GM12878 (cell line): Measurements from ENCODE around the gene CSNK1A1. TPM values are rescaled to one million over a fixed set of nuclear protein-coding genes. Genes with fewer than 3 reads are reported as not detected.
"Not testable (repeated sequence)": the region's sequence is repeated elsewhere in the genome, so short reads cannot be mapped to it uniquely, and the experiment has no call there.

Experiments
- ATAC-seq: fragments of 200-7000 bp; cut with Tn5 transposase; 3 replicates; pipeline ENCODE4 v1.9.1; 2020; ENCODE audit warnings: mild to moderate bottlenecking, moderate library complexity
- BruUV-seq: library from RNA; stranded (reverse); fragments of 400-500 nt; replicated peaks from 2 replicates; lab custom pipeline; 2021; lab: Mats Ljungman, UMichigan
- CTCF ChIA-PET: fragments of 300-600 bp; sonication (Branson Sonifier 250); formaldehyde crosslinking; extraction: SDS; loops from one replicate; lab custom pipeline; 2021; ENCODE audit warnings: inconsistent platforms; lab: Yijun Ruan, JAX
- POLR2A ChIA-PET: fragments of 350-600 bp; formaldehyde crosslinking; extraction: SDS; loops from one replicate; lab custom pipeline; 2021; ENCODE audit warnings: inconsistent platforms; lab: Charles Lee
- RAD21 ChIA-PET: fragments of 300-600 bp; sonication (Branson Sonifier 250); formaldehyde crosslinking; loops from one replicate; lab custom pipeline; 2023; ENCODE audit warnings: antibody characterized with exemption; ENCODE audit not compliant: unreplicated experiment; lab: Charles Lee
- SMC1A ChIA-PET: fragments of 300-600 bp; sonication (Branson Sonifier 250); formaldehyde crosslinking; loops from one replicate; lab custom pipeline; 2023; ENCODE audit not compliant: unreplicated experiment, uncharacterized antibody; lab: Charles Lee
- DNase-seq: peaks from one replicate; pipeline ENCODE4 v3.0.0-alpha.2; 2011; ENCODE audit warnings: low read depth, low spot score
- FAIRE-seq: peaks from 3 replicates; lab custom pipeline; 2011; peaks lifted over from hg19 to GRCh38; lab: Jason Lieb, UNC
- H2AFZ ChIP-seq: 2 replicates; pipeline ENCODE4 v1.6.0; 2011; ENCODE audit warnings: low read depth, low read length, control low read depth; ENCODE audit not compliant: control insufficient read depth
- H3K27ac ChIP-seq: 2 replicates; pipeline ENCODE4 v1.5.1; 2011; ENCODE audit warnings: control low read depth; ENCODE audit not compliant: control insufficient read depth, insufficient read depth
- H3K27me3 ChIP-seq, 2 experiments: replicated peaks in 1 of 2; 2 replicates each; pipeline versions ENCODE4 v1.6.0 to v1.6.1; 2011; ENCODE audit warnings: low read length in 1 of 2; ENCODE audit not compliant: control insufficient read depth in 2 of 2, insufficient read depth in 2 of 2
- H3K36me3 ChIP-seq, 2 experiments: 2 replicates each; pipeline ENCODE4 v1.5.1; 2011; ENCODE audit warnings: low read length in 1 of 2; ENCODE audit not compliant: control insufficient read depth in 2 of 2, insufficient read depth in 2 of 2
- H3K4me1 ChIP-seq: 2 replicates; pipeline ENCODE4 v1.6.1; 2011; ENCODE audit warnings: mild to moderate bottlenecking, low read length, moderate library complexity, mixed read lengths; ENCODE audit not compliant: control insufficient read depth, insufficient read depth
- H3K4me2 ChIP-seq: 2 replicates; pipeline ENCODE4 v1.6.0; 2011; ENCODE audit warnings: control low read depth; ENCODE audit not compliant: control insufficient read depth, insufficient read depth
- H3K4me3 ChIP-seq: fragments of 200-600 bp; sonication (generic); 2 replicates; pipeline ENCODE4 v1.5.1; 2016
- H3K79me2 ChIP-seq: 2 replicates; pipeline ENCODE4 v1.6.0; 2011; ENCODE audit warnings: low read length; ENCODE audit not compliant: control insufficient read depth, insufficient read depth
- H3K9ac ChIP-seq: 2 replicates; pipeline ENCODE4 v1.8.0; 2011; ENCODE audit warnings: low read length, control low read depth, mixed read lengths; ENCODE audit not compliant: control insufficient read depth, insufficient read depth
- H3K9me3 ChIP-seq: replicated peaks from 3 replicates; pipeline ENCODE4 v1.5.1; 2011; ENCODE audit warnings: mild to moderate bottlenecking, low read length; ENCODE audit not compliant: control insufficient read depth, insufficient read depth
- H4K20me1 ChIP-seq: 2 replicates; pipeline ENCODE4 v1.6.0; 2011; ENCODE audit not compliant: control insufficient read depth, insufficient read depth
- CTCF ChIP-seq, 3 experiments: IDR thresholded peaks in 2 of 3; conservative IDR thresholded peaks in 1 of 3; 2 replicates each; pipeline ENCODE4 v1.5.1; 2011; ENCODE audit warnings: low read depth in 3 of 3, low read length in 3 of 3, mild to moderate bottlenecking in 3 of 3, control low read depth in 2 of 3, moderate library complexity in 2 of 3, inconsistent platforms in 1 of 3, mixed read lengths in 1 of 3; ENCODE audit not compliant: control insufficient read depth in 2 of 3, insufficient read depth in 1 of 3; ENCODE audit errors: extremely low read depth in 1 of 3
- POU2F2 ChIP-seq: IDR thresholded peaks from 3 replicates; pipeline ENCODE4 v1.6.1; 2011; ENCODE audit warnings: low read depth, mild to moderate bottlenecking, low read length, borderline replicate concordance
- RAD21 ChIP-seq: IDR thresholded peaks from 2 replicates; pipeline ENCODE4 v1.6.1; 2011; ENCODE audit warnings: mild to moderate bottlenecking, low read depth, low read length, moderate library complexity; ENCODE audit not compliant: insufficient read depth
- SMC3 ChIP-seq: IDR thresholded peaks from 2 replicates; pipeline ENCODE4 v1.6.1; 2011; ENCODE audit warnings: low read length, improper control_type of control experiment, borderline replicate concordance
- WGBS: methylation state at CpG from one replicate; pipeline ENCODE4 v1.1.6; 2016; ENCODE audit warnings: low lambda C conversion rate; ENCODE audit not compliant: insufficient replicate concordance, insufficient coverage; ENCODE audit errors: missing lambda C conversion rate; 5-methylcytosine and 5-hydroxymethylcytosine counted together
- in situ Hi-C: fragments of 300-500 bp; cut with MboI; formaldehyde crosslinking; loops from 9 replicates; pipeline ENCODE4 v1.14.3; 2018; ENCODE audit warnings: mixed read lengths
- intact Hi-C: fragments of 100-400 bp; cut with micrococcal nuclease; formaldehyde crosslinking; loops from one replicate; pipeline ENCODE4 v1.14.2; 2022; ENCODE audit not compliant: unreplicated experiment
- polyA plus RNA-seq, 11 experiments: library from polyadenylated mRNA; depleted of rRNA in 4 of 11; unstranded in 6 of 11; stranded (reverse) in 5 of 11; fragments of >200 nt; fragmentation: Nextera tagmentation in 4 of 11; fragmentation: Illumina TruSeq in 1 of 11; extraction: Ambion mirVana in 4 of 11; extraction: Trizol in 1 of 11; gene quantifications; 1 replicate in 1 of 11; 2 replicates in 10 of 11; pipeline versions ENCODE4 v1.2.1 to v1.2.3, GENCODE V29; 2011 to 2016; ENCODE audit warnings: inconsistent platforms in 2 of 11, missing spikeins in 2 of 11, low read depth in 1 of 11
- total RNA-seq, 4 experiments: library from RNA; depleted of rRNA in 3 of 4; stranded (reverse); fragments of >200 nt in 3 of 4; fragmentation: Illumina TruSeq in 1 of 4; extraction: Trizol in 1 of 4; gene quantifications; 2 replicates each; pipeline versions ENCODE4 v1.2.1 to v1.2.3, GENCODE V29; 2013 to 2021

CSNK1A1 gene
- total and polyA plus RNA-seq, 10 of the 15 experiments (the other 5 are each of a cell fraction or from before 2014, with no cell fraction given): 53.3 to 155 (median 133) TPM

GRCh38 chr5:149564542-149565140 is 13.4 kb upstream of the CSNK1A1 start:
- not testable (repeated sequence) for H2AFZ ChIP-seq, H3K27ac ChIP-seq, H3K36me3 ChIP-seq, H3K4me3 ChIP-seq, H3K9me3 ChIP-seq, H3K4me1 ChIP-seq, BruUV-seq
- ATAC-seq: peak; percentile 98
- RAD21 ChIA-PET: interaction anchor here (0.6 to 4.8 kb wide), 16 partner anchors 15 to 247 kb away, joined by 3 to 39 read pairs (median 4); no protein-coding TSS in a partner anchor
- TF ChIP-seq SMC3 (peak; percentile 65; the same call in 1 of the 2 replicates), POU2F2 (0 out of 3 replicates have a peak, but pooled peaks have one; percentile 21), RAD21 (peak; percentile 78), CTCF (IDR thresholded peaks at IDR 0.05 in 2 of 3, conservative IDR thresholded peaks at IDR 0.05 in 1 of 3; ENCODE audit: control insufficient read depth in 2 of 3, extremely low read depth in 1 of 3, insufficient read depth in 1 of 3, low read depth in 3 of 3, low read length in 3 of 3) (peak; percentile 44 to 75 (median 59); a peak in 5 of 6 replicates)
- TF ChIP-seq, all 136 proteins: peak for 4; not testable (repeated sequence) for 132
- WGBS: 74% methylated on average over 15 of the region's 15 CpGs
- SMC1A ChIA-PET: interaction anchor here (0.6 to 4.6 kb wide), 15 partner anchors 13 to 192 kb away, joined by 3 to 37 read pairs (median 4); partner anchors contain the start of gene IL17B
- not testable (repeated sequence) for H4K20me1 ChIP-seq, H3K9ac ChIP-seq, H3K79me2 ChIP-seq, H3K4me2 ChIP-seq, H3K27me3 ChIP-seq
- FAIRE-seq (peak; percentile 100), DNase-seq (peak; percentile 42)
- in situ Hi-C loops: loop anchor here (5.0 kb wide), 1 partner anchor 122 kb away; no protein-coding TSS in a partner anchor
- intact Hi-C loops: loop anchor here (1.0 to 2.0 kb wide), 4 partner anchors 122 to 246 kb away; no protein-coding TSS in a partner anchor
- POLR2A ChIA-PET: interaction anchor here (1.1 kb wide), 1 partner anchor 14 kb away, joined by 3 read pairs; no protein-coding TSS in a partner anchor
- CTCF ChIA-PET: interaction anchor here (0.5 to 4.1 kb wide), 38 partner anchors 9 to 529 kb away, joined by 3 to 64 read pairs (median 4); partner anchors contain the start of genes CSNK1A1 and PCYOX1L
